Lung (tissue), 12 donors: ENCODE data around the gene AFF1. TPM values are rescaled to one million over a fixed set of nuclear protein-coding genes. Genes with fewer than 3 reads are reported as not detected.
A peak's percentile ranks its signal among the peaks of the same experiment; 100 is the strongest.

ENCODE experiments used
- ATAC-seq: fragments of 200-7000 bp; cut with Tn5 transposase; one replicate; pipeline ENCODE4 v1.9.1; 2020; ENCODE audit warnings: moderate number of reproducible peaks; ENCODE audit not compliant: insufficient read depth, low FRiP score
- DNase-seq, 3 donors: peaks; one replicate each; pipeline ENCODE4 v3.0.0-alpha.2; 2013 to 2017
- H3K27ac ChIP-seq, 2 donors: one replicate each; pipeline ENCODE4 v1.5.1; 2013; ENCODE audit warnings: mild to moderate bottlenecking in 2 of 2, moderate library complexity in 2 of 2, control low read depth in 1 of 2, inconsistent platforms in 1 of 2, low read depth in 1 of 2, low read length in 1 of 2
- H3K27me3 ChIP-seq, 3 donors: one replicate each; pipeline ENCODE4 v1.5.1; 2013; ENCODE audit warnings: low read length in 2 of 3; ENCODE audit not compliant: control insufficient read depth in 3 of 3, insufficient read depth in 3 of 3
- H3K36me3 ChIP-seq, 4 donors: one replicate each; pipeline ENCODE4 v1.5.1; 2013; ENCODE audit warnings: low read length in 4 of 4, mild to moderate bottlenecking in 1 of 4, moderate library complexity in 1 of 4; ENCODE audit not compliant: control insufficient read depth in 4 of 4, insufficient read depth in 4 of 4
- H3K4me1 ChIP-seq, 5 donors: one replicate each; pipeline ENCODE4 v1.5.1; 2013; ENCODE audit warnings: low read length in 5 of 5, mild to moderate bottlenecking in 2 of 5, moderate library complexity in 1 of 5; ENCODE audit not compliant: control insufficient read depth in 5 of 5, insufficient read depth in 5 of 5
- H3K4me3 ChIP-seq: one replicate; pipeline ENCODE4 v1.5.1; 2013; ENCODE audit warnings: mild to moderate bottlenecking, control low read depth, moderate library complexity
- H3K9ac ChIP-seq, 2 donors: one replicate each; pipeline ENCODE4 v1.5.1; 2013; ENCODE audit warnings: low read length in 2 of 2, control low read depth in 1 of 2; ENCODE audit not compliant: insufficient read depth in 1 of 2
- H3K9me3 ChIP-seq, 4 donors: one replicate each; pipeline ENCODE4 v1.5.1; 2013; ENCODE audit warnings: low read length in 3 of 4, mild to moderate bottlenecking in 1 of 4, moderate library complexity in 1 of 4; ENCODE audit not compliant: control insufficient read depth in 4 of 4, insufficient read depth in 3 of 4
- WGBS, 2 donors: extraction: QIAGEN DNeasy Blood & Tissue Kit; methylation state at CpG; one replicate each; pipeline ENCODE4 v1.1.7; 2013; 5-methylcytosine and 5-hydroxymethylcytosine counted together
- polyA plus RNA-seq, 2 donors: library from polyadenylated mRNA; stranded (reverse); fragments of 200-250 nt; gene quantifications; one replicate each; pipeline ENCODE4 v1.2.1, GENCODE V29; 2013
- total RNA-seq, 2 donors: library from RNA; depleted of rRNA in 1 of 2; stranded (reverse); fragments of >200 nt in 1 of 2; gene quantifications; one replicate each; pipeline ENCODE4 v1.2.1, GENCODE V29; 2014 to 2021
- TF ChIP-seq, protein P1 (sequence below): IDR thresholded peaks from 2 replicates; pipeline ENCODE4 v1.5.1; 2012; ENCODE audit warnings: mild to moderate bottlenecking; ENCODE audit errors: control extremely low read depth, extremely low read depth
- donor health status: control.
- donor health status: control.
- donor health status: Bipolar disorder and iron deficiency.
- donor health status: healthy.
- donor health status: DM: yes; HTN: yes; CAD: no.

The AFF1 gene
- total and polyA plus RNA-seq, 4 donors = 9.5 to 79.0 (median 35.8) TPM

- WGBS, 2 donors = 73 to 82% methylated on average over 6 of the region's 6 CpGs
- Histone ChIP-seq H3K9ac (no peak overlapping the region), H3K4me1 (peaks cover 0 to 13% (median 1%) of the 10 kb centered on the region in 5 donors), H3K27ac (no peak overlapping the region), H3K27me3 (no peaks in the 10 kb centered on the region), H3K4me3 (no peak overlapping the region), H3K36me3 (no peaks in the 10 kb centered on the region), H3K9me3 (no peaks in the 10 kb centered on the region)
- TF ChIP-seq, protein P1, sequence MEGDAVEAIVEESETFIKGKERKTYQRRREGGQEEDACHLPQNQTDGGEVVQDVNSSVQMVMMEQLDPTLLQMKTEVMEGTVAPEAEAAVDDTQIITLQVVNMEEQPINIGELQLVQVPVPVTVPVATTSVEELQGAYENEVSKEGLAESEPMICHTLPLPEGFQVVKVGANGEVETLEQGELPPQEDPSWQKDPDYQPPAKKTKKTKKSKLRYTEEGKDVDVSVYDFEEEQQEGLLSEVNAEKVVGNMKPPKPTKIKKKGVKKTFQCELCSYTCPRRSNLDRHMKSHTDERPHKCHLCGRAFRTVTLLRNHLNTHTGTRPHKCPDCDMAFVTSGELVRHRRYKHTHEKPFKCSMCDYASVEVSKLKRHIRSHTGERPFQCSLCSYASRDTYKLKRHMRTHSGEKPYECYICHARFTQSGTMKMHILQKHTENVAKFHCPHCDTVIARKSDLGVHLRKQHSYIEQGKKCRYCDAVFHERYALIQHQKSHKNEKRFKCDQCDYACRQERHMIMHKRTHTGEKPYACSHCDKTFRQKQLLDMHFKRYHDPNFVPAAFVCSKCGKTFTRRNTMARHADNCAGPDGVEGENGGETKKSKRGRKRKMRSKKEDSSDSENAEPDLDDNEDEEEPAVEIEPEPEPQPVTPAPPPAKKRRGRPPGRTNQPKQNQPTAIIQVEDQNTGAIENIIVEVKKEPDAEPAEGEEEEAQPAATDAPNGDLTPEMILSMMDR = peak; percentile 69
- DNase-seq (peak in 2 of 3 donors; percentile 84 to 88), ATAC-seq (no peak)
These were observed 38.9 kb upstream of the AFF1 start for GRCh38 chr4:86895692-86896488.

DNA sequence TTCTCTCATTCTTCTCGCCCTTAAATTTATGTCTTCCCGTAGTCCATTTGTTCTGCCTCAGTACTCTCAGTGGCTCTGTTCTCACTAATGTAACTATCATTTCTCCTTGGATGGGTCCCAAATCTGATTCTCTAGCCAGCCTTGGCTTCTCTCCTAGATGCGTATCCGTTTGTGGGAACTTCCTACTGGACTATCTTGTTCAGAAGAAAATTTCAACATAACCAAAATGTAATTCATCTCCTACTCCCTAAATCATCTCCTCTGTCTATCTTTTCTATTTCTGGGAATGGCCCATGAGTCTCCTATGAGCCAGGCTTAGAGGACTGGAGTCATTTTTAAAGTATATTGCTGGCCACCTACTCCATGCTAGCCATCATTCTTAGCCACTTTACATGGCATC is 38.2 kb upstream of the AFF1 start:
- H3K36me3 ChIP-seq = no peaks in the 10 kb centered on the region
- WGBS, 2 donors = 60 to 76% methylated on average over 4 of the region's 4 CpGs
- no peak overlapping the region for H3K27ac ChIP-seq
- no peak for ATAC-seq
- H3K9me3 ChIP-seq = no peaks in the 10 kb centered on the region
- H3K9ac ChIP-seq = no peak overlapping the region
- TF ChIP-seq, protein P1 = no peak
- DNase-seq = no peak
- H3K4me3 ChIP-seq = no peak overlapping the region
- peaks cover 0 to 8% (median 1%) of the 10 kb centered on the region in 5 donors for H3K4me1 ChIP-seq
- no peaks in the 10 kb centered on the region for H3K27me3 ChIP-seq

DNA sequence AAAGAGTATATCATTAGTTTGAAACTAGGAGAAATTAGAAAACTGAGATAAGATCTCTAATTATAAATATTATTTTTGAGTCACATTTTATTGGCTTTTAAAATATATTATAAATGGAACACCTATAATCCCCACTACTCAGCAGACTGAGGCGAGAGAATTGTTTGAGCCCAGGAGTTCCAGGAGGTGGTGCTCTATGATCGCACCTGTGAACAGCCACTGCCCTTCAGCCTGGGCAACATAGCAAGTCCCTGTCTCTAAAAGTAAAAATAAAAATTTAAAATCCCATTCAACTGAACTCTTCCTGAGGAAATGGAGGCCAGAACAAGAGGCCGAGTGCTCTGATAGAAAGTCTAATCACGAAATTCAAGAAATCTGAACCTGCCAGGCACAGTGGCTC is 36.2 kb upstream of the AFF1 start:
- no peaks in the 10 kb centered on the region for H3K36me3 ChIP-seq
- no peak overlapping the region for H3K9ac ChIP-seq
- WGBS, 2 donors = 89 to 91% methylated on average over 4 of the region's 4 CpGs
- peaks cover 0 to under 1% (median 0%) of the 10 kb centered on the region in 5 donors for H3K4me1 ChIP-seq
- ATAC-seq (no peak), DNase-seq (no peak)
- H3K27ac ChIP-seq = no peak overlapping the region
- TF ChIP-seq, protein P1 = no peak
- no peaks in the 10 kb centered on the region for H3K9me3 ChIP-seq
- no peak overlapping the region for H3K4me3 ChIP-seq
- no peaks in the 10 kb centered on the region for H3K27me3 ChIP-seq
